ENCODE measurements around the gene CSAD. TPM values are rescaled to one million over a fixed set of nuclear protein-coding genes. Genes with fewer than 3 reads are reported as not detected.

Gene CSAD
- total and polyA plus RNA-seq, 8 donors: 33.1 to 109 (median 93.3) TPM

DNA sequence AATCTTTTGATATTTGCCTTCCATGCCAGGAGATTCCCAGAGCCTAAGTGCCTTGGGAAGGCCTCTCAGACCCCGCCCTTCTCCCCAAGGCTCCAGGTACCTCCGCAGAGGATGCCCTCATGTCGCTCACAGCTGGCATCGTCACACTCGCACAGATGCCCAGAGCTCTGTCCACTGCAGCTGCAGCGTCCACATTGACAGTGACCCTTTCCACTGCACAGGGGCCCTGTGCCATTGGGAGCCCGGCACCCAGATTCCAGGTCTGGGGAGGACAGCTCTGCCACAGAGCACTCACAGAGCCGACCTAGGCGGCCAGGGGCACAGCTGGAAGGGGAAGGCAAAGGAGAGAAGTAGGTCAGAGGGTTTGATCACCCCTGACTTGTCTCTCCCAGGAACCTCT lies 12.3 kb upstream of the CSAD start:
- ATAC-seq (no peak), DNase-seq (peak in 1 of 4 donors; percentile 50)
- intact Hi-C loops (cut with DNase I): no loop called here
- TF ChIP-seq CTCF (IDR thresholded peaks at IDR 0.05): no peak
- Histone ChIP-seq H3K27me3 (peaks cover 0 to 7% of the 10 kb centered on the region in 2 donors), H3K36me3 (peaks cover 0 to 40% of the 10 kb centered on the region in 2 donors), H3K4me3 (no peak overlapping the region), H3K27ac (no peak overlapping the region), H3K4me1 (peaks cover 8 to 11% of the 10 kb centered on the region in 2 donors), H3K9me3 (no peaks in the 10 kb centered on the region)

DNA sequence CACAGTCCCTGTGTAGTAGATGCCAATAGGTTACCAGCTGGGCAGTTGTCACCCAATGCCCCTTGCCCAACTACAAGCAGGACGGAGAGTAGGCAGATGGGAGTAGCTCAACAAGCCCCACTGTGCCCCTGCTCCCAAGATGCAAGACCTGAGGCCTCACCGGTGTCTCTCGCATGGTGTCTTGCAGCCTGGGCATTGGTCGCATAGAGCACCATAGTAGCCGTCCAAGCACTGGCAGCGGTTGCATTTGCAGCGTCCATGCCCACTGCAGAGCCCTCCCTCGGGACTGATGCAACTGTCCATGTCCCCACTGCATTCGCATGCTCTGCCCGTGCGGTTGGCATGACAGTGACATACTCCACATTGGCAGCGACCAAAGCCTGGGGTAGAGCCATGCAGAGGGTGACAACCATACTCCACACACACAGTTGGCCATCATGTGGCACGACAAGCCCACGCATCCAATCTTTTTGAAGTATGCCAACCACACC lies 11.9 kb upstream of the CSAD start:
- H3K4me3 ChIP-seq: no peak overlapping the region
- peaks cover 0 to 2% of the 10 kb centered on the region in 2 donors for H3K27me3 ChIP-seq
- DNase-seq (peak in 1 of 4 donors; percentile 65), ATAC-seq (no peak)
- no peaks in the 10 kb centered on the region for H3K9me3 ChIP-seq
- intact Hi-C loops (cut with DNase I): no loop called here
- H3K27ac ChIP-seq: no peak overlapping the region
- H3K4me1 ChIP-seq: peaks cover 3 to 7% of the 10 kb centered on the region in 2 donors
- no peak for TF ChIP-seq CTCF (IDR thresholded peaks at IDR 0.05)
- peaks cover 0 to 44% of the 10 kb centered on the region in 2 donors for H3K36me3 ChIP-seq

- no peak for TF ChIP-seq CTCF (IDR thresholded peaks at IDR 0.05)
- peaks cover 0 to 50% of the 10 kb centered on the region in 2 donors for H3K36me3 ChIP-seq
- H3K4me1 ChIP-seq: peaks cover 0 to 4% of the 10 kb centered on the region in 2 donors
- H3K27me3 ChIP-seq: no peaks in the 10 kb centered on the region
- intact Hi-C loops (cut with DNase I): no loop called here
- no peak overlapping the region for H3K27ac ChIP-seq
- ATAC-seq: no peak
- DNase-seq: no peak
- no peaks in the 10 kb centered on the region for H3K9me3 ChIP-seq
- H3K4me3 ChIP-seq: no peak overlapping the region
These were observed 11.3 kb upstream of the CSAD start for GRCh38 chr12:53191885-53192530.

- TF ChIP-seq CTCF (IDR thresholded peaks at IDR 0.05): no peak
- intact Hi-C loops (cut with DNase I): no loop called here
- no peaks in the 10 kb centered on the region for H3K27me3 ChIP-seq
- H3K27ac ChIP-seq: no peak overlapping the region
- no peak overlapping the region for H3K4me3 ChIP-seq
- no peak for ATAC-seq
- H3K4me1 ChIP-seq: peaks cover 0 to 4% of the 10 kb centered on the region in 2 donors
- no peak for DNase-seq
- H3K9me3 ChIP-seq: no peaks in the 10 kb centered on the region
- H3K36me3 ChIP-seq: peaks cover 0 to 57% of the 10 kb centered on the region in 2 donors
These were observed 10.6 kb upstream of the CSAD start for GRCh38 chr12:53191096-53191884.

DNA sequence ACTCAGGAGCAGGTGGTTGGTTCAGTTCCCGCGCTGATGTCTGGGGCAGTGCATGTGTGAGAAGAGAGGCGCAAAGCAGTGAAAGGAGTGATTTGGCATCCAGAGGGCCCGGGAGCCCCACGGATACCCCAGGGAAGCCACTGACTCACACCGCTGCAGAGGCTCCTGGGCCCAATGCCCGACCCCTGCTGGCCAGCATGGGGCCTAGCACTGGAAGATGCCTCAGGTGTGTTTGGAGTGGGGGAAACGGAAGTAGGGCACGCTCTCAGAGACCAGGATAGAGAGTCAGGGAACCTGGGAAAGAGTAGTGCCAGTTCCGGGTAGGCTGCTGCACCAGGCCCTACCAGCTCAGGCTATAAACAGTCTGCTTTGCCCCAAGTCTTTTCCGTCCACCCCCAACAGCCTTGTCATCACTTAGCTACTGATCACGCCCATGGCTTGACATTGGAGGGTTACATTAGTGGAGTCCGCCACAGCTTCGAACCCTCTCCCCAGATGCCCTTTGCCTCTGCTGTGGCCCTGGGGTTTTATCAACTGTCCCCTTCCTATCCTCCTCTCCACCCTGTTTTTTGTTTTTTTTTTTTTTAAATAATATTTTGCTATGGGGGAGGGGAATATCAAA lies 9.5 kb upstream of the CSAD start:
- H3K36me3 ChIP-seq: peaks cover 0 to 68% of the 10 kb centered on the region in 2 donors

More for the DNA sequence above, 9.5 kb upstream of the CSAD start:
- peak; percentile 47 to 59 for TF ChIP-seq CTCF (IDR thresholded peaks at IDR 0.05)
- Histone ChIP-seq H3K4me3 (no peak overlapping the region), H3K9me3 (no peaks in the 10 kb centered on the region), H3K27me3 (no peaks in the 10 kb centered on the region), H3K27ac (no peak overlapping the region), H3K4me1 (peaks cover 0 to 4% of the 10 kb centered on the region in 2 donors)
- intact Hi-C loops (cut with DNase I): no loop called here
- DNase-seq (peak in 2 of 4 donors; percentile 47 to 78), ATAC-seq (peak; percentile 86)
